GM23338 (cell line): ENCODE measurements around the gene CGA. TPM values are rescaled to one million over a fixed set of nuclear protein-coding genes. Genes with fewer than 3 reads are reported as not detected.

Experiments used
- ATAC-seq: fragments of 200-7000 bp; cut with Tn5 transposase; 3 replicates; pipeline ENCODE4 v1.9.1; 2020
- DNase-seq: peaks from one replicate; pipeline ENCODE4 v3.0.0-alpha.2; 2015; ENCODE audit warnings: low spot score
- H2AFZ ChIP-seq: fragments of 200-600 bp; sonication (generic); 2 replicates; pipeline ENCODE4 v1.8.0; 2016; ENCODE audit warnings: antibody characterized with exemption, mild to moderate bottlenecking, moderate library complexity
- H3F3A ChIP-seq: fragments of 200-600 bp; sonication (generic); replicated peaks from 2 replicates; pipeline ENCODE4 v1.8.0; 2017; ENCODE audit warnings: antibody characterized with exemption, mixed run types, low read depth
- H3K27ac ChIP-seq: fragments of 200-600 bp; sonication (generic); 2 replicates; pipeline ENCODE4 v1.6.1; 2016; ENCODE audit warnings: low read depth
- H3K27me3 ChIP-seq: fragments of 200-600 bp; sonication (generic); 2 replicates; pipeline ENCODE4 v1.8.0; 2016; ENCODE audit warnings: mild to moderate bottlenecking, mixed run types, moderate library complexity; ENCODE audit not compliant: insufficient read depth
- H3K36me3 ChIP-seq: fragments of 200-600 bp; sonication (generic); 2 replicates; pipeline ENCODE4 v1.8.0; 2016; ENCODE audit warnings: mild to moderate bottlenecking; ENCODE audit not compliant: insufficient read depth
- H3K4me1 ChIP-seq: fragments of 200-600 bp; sonication (generic); 2 replicates; pipeline ENCODE4 v1.8.0; 2016; ENCODE audit warnings: mild to moderate bottlenecking, moderate library complexity; ENCODE audit not compliant: insufficient read depth
- H3K4me2 ChIP-seq: fragments of 200-600 bp; sonication (generic); 2 replicates; pipeline ENCODE4 v1.7.1; 2017; ENCODE audit warnings: mixed run types
- H3K4me3 ChIP-seq: fragments of 200-600 bp; sonication (generic); 2 replicates; pipeline ENCODE4 v1.6.1; 2016; ENCODE audit warnings: mixed run types
- H3K79me2 ChIP-seq: fragments of 200-600 bp; sonication (generic); replicated peaks from 2 replicates; pipeline ENCODE4 v1.8.0; 2017; ENCODE audit warnings: mild to moderate bottlenecking; ENCODE audit not compliant: insufficient read depth
- H3K9me2 ChIP-seq: fragments of 200-600 bp; sonication (generic); 2 replicates; pipeline ENCODE4 v1.8.0; 2017; ENCODE audit not compliant: insufficient read depth
- H4K20me1 ChIP-seq: fragments of 200-600 bp; sonication (generic); replicated peaks from 2 replicates; pipeline ENCODE4 v1.8.0; 2017; ENCODE audit warnings: mild to moderate bottlenecking; ENCODE audit not compliant: insufficient read depth
- H3K27ac Mint-ChIP-seq: 2 replicates; pipeline ENCODE4 v1.8.0; 2020; ENCODE audit warnings: inconsistent platforms, mild to moderate bottlenecking, moderate library complexity, mixed read lengths
- H3K27me3 Mint-ChIP-seq: 3 replicates; pipeline ENCODE4 v1.8.0; 2022; ENCODE audit warnings: low read depth, mild to moderate bottlenecking, moderate library complexity, mixed read lengths, inconsistent platforms; ENCODE audit not compliant: insufficient read depth, poor library complexity
- H3K36me3 Mint-ChIP-seq: 3 replicates; pipeline ENCODE4 v1.8.0; 2021; ENCODE audit warnings: low read depth, mild to moderate bottlenecking, inconsistent platforms, moderate library complexity, mixed read lengths
- H3K4me1 Mint-ChIP-seq: 3 replicates; pipeline ENCODE4 v1.8.0; 2020; ENCODE audit warnings: mild to moderate bottlenecking, inconsistent platforms, mixed read lengths
- H3K4me3 Mint-ChIP-seq: 3 replicates; pipeline ENCODE4 v1.8.0; 2021; ENCODE audit warnings: moderate library complexity, mild to moderate bottlenecking, inconsistent platforms, mixed read lengths
- H3K9me3 Mint-ChIP-seq: 3 replicates; pipeline ENCODE4 v1.8.0; 2020; ENCODE audit warnings: moderate library complexity, mild to moderate bottlenecking, inconsistent platforms, mixed read lengths
- CREB1 ChIP-seq: fragments of 250-450 bp; sonication (Bioruptor Pico); IDR thresholded peaks from 2 replicates; pipeline ENCODE4 v1.5.0; 2020; ENCODE audit warnings: low read depth, mild to moderate bottlenecking, moderate library complexity
- EZH2 ChIP-seq: fragments of 200-600 bp; sonication (generic); IDR thresholded peaks from one replicate; pipeline ENCODE4 v1.8.0; 2017; ENCODE audit warnings: antibody characterized with exemption, mild to moderate bottlenecking, low read depth; ENCODE audit not compliant: unreplicated experiment
- POLR2AphosphoS5 ChIP-seq: IDR thresholded peaks from 2 replicates; pipeline ENCODE4 v1.6.1; 2016; ENCODE audit warnings: antibody characterized with exemption, low read depth
- ZNF114 ChIP-seq: fragments of 250-450 bp; sonication (Bioruptor Pico); IDR thresholded peaks from 2 replicates; pipeline ENCODE4 v1.5.0; 2020; ENCODE audit warnings: mild to moderate bottlenecking, moderate library complexity
- ZNF331 ChIP-seq: fragments of 250-450 bp; sonication (Bioruptor Pico); IDR thresholded peaks from 2 replicates; pipeline ENCODE4 v1.5.0; 2020; ENCODE audit warnings: low read depth, mild to moderate bottlenecking, moderate library complexity
- polyA plus RNA-seq: library from polyadenylated mRNA; unstranded; fragments of >200 nt; fragmentation: Nextera tagmentation; extraction: Ambion mirVana; gene quantifications from 2 replicates; pipeline ENCODE4 v1.2.1, GENCODE V29; 2016
- total RNA-seq: library from RNA; depleted of rRNA; stranded (reverse); fragments of >200 nt; shearing (Covaris generic); gene quantifications from 2 replicates; pipeline ENCODE4 v1.2.3, GENCODE V29; 2014
- TF ChIP-seq, protein P1 (sequence below): fragments of 250-450 bp; sonication (Bioruptor Pico); IDR thresholded peaks from 2 replicates; pipeline ENCODE4 v1.5.0; 2020; ENCODE audit warnings: mild to moderate bottlenecking, moderate library complexity

Gene CGA
- total and polyA plus RNA-seq, 2 experiments from 2014 or later, result not detected

DNA sequence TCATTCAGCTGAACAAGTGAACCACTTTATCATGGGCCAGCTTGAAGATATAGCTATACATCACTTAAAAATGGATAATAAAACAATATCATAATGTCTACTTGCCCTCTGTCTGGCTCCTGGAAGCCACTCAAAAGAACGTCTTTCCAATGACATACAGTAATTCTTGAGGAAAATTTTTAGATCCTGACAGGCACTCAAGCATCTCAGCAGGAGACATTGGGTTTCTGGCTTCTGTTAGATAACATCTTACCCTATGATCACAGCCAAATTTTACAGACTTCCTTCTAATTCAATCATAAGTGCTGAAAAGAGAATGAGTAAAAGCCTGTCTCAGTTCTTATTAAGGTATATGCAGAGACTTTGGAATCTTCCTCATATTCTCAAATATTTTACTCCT, 330 bp downstream of the CGA start (continued):
- TF ChIP-seq, protein P1, sequence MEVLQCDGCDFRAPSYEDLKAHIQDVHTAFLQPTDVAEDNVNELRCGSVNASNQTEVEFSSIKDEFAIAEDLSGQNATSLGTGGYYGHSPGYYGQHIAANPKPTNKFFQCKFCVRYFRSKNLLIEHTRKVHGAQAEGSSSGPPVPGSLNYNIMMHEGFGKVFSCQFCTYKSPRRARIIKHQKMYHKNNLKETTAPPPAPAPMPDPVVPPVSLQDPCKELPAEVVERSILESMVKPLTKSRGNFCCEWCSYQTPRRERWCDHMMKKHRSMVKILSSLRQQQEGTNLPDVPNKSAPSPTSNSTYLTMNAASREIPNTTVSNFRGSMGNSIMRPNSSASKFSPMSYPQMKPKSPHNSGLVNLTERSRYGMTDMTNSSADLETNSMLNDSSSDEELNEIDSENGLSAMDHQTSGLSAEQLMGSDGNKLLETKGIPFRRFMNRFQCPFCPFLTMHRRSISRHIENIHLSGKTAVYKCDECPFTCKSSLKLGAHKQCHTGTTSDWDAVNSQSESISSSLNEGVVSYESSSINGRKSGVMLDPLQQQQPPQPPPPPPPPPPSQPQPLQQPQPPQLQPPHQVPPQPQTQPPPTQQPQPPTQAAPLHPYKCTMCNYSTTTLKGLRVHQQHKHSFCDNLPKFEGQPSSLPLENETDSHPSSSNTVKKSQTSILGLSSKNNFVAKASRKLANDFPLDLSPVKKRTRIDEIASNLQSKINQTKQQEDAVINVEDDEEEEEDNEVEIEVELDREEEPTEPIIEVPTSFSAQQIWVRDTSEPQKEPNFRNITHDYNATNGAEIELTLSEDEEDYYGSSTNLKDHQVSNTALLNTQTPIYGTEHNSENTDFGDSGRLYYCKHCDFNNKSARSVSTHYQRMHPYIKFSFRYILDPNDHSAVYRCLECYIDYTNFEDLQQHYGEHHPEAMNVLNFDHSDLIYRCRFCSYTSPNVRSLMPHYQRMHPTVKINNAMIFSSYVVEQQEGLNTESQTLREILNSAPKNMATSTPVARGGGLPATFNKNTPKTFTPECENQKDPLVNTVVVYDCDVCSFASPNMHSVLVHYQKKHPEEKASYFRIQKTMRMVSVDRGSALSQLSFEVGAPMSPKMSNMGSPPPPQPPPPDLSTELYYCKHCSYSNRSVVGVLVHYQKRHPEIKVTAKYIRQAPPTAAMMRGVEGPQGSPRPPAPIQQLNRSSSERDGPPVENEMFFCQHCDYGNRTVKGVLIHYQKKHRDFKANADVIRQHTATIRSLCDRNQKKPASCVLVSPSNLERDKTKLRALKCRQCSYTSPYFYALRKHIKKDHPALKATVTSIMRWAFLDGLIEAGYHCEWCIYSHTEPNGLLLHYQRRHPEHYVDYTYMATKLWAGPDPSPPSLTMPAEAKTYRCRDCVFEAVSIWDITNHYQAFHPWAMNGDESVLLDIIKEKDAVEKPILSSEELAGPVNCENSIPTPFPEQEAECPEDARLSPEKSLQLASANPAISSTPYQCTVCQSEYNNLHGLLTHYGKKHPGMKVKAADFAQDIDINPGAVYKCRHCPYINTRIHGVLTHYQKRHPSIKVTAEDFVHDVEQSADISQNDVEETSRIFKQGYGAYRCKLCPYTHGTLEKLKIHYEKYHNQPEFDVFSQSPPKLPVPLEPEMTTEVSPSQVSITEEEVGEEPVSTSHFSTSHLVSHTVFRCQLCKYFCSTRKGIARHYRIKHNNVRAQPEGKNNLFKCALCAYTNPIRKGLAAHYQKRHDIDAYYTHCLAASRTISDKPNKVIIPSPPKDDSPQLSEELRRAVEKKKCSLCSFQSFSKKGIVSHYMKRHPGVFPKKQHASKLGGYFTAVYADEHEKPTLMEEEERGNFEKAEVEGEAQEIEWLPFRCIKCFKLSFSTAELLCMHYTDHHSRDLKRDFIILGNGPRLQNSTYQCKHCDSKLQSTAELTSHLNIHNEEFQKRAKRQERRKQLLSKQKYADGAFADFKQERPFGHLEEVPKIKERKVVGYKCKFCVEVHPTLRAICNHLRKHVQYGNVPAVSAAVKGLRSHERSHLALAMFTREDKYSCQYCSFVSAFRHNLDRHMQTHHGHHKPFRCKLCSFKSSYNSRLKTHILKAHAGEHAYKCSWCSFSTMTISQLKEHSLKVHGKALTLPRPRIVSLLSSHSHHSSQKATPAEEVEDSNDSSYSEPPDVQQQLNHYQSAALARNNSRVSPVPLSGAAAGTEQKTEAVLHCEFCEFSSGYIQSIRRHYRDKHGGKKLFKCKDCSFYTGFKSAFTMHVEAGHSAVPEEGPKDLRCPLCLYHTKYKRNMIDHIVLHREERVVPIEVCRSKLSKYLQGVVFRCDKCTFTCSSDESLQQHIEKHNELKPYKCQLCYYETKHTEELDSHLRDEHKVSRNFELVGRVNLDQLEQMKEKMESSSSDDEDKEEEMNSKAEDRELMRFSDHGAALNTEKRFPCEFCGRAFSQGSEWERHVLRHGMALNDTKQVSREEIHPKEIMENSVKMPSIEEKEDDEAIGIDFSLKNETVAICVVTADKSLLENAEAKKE (CRISPR knock-in tag), result no peak
- TF ChIP-seq CREB1 (no peak), ZNF331 (CRISPR knock-in tag) (no peak), ZNF114 (CRISPR knock-in tag) (no peak), POLR2AphosphoS5 (no peak)

DNA sequence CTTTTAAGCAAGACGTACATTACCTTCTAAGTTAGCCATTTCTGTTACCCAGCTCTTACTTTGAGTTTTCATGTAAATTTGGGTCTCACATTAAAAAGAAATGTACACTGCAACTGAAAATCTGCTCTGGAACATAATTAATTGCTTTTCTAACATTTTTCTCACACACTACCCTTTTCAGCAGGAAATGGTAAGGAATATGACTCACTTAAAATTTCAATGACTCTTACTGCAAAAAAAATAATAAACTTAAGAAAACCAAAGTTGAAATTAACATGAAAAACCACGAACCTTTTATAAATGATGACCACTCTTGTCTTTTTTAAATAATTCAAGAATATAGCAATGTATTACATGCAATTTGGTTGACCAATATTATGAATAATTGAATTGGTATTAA, 1.3 kb downstream of the CGA start:
- peaks cover 5% of the 10 kb centered on the region; the same call in 1 of the 2 replicates for H3K4me1 ChIP-seq
- DNase-seq (no peak), ATAC-seq (no peak)
- H2AFZ ChIP-seq, result no peak overlapping the region
- Mint-ChIP-seq H3K27ac (no peak overlapping the region), H3K9me3 (no peaks in the 10 kb centered on the region), H3K4me1 (peaks cover 7% of the 10 kb centered on the region; the same call in 2 of the 3 replicates), H3K4me3 (no peak overlapping the region), H3K36me3 (no peaks in the 10 kb centered on the region), H3K27me3 (no peaks in the 10 kb centered on the region)
- H3K4me2 ChIP-seq, result no peak overlapping the region
- no peak overlapping the region for H3K4me3 ChIP-seq
- H3K27ac ChIP-seq, result no peak overlapping the region
- no peaks in the 10 kb centered on the region for H3K36me3 ChIP-seq
- H3K9me2 ChIP-seq, result no peaks in the 10 kb centered on the region
- no peaks in the 10 kb centered on the region for H4K20me1 ChIP-seq
- H3K27me3 ChIP-seq, result no peaks in the 10 kb centered on the region
- no peaks in the 10 kb centered on the region for H3F3A ChIP-seq
- no peak for TF ChIP-seq EZH2
- no peaks in the 10 kb centered on the region for H3K79me2 ChIP-seq
